HepG2 (cell line): ENCODE data around the gene GBE1. TPM values are rescaled to one million over a fixed set of nuclear protein-coding genes. Genes with fewer than 3 reads are reported as not detected.
"Not testable (repeated sequence)": the region's sequence is repeated elsewhere in the genome, so short reads cannot be mapped to it uniquely, and the experiment has no call there.

Experiments used
- ATAC-seq: fragments of 200-7000 bp; cut with Tn5 transposase; 3 replicates; pipeline ENCODE4 v1.9.1; 2020; ENCODE audit warnings: mild to moderate bottlenecking, moderate library complexity
- BruUV-seq: library from RNA; stranded (reverse); fragments of 400-500 nt; replicated peaks from 2 replicates; lab custom pipeline; 2021; lab: Mats Ljungman, UMichigan
- CTCF ChIA-PET: fragments of 300-600 bp; formaldehyde crosslinking; extraction: SDS; loops from one replicate; lab custom pipeline; 2021; ENCODE audit warnings: low total read pairs, inconsistent platforms, low intra/inter-chr PET ratio; lab: Yijun Ruan, JAX
- POLR2A ChIA-PET: fragments of 350-600 bp; sonication (Branson Sonifier 250); formaldehyde crosslinking; loops from one replicate; lab custom pipeline; 2020; ENCODE audit warnings: antibody characterized with exemption, inconsistent platforms; lab: Yijun Ruan, JAX
- DNase-seq: peaks from one replicate; pipeline ENCODE4 v3.0.0-alpha.2; 2015; ENCODE audit warnings: low spot score
- FAIRE-seq: peaks from 3 replicates; lab custom pipeline; 2011; peaks lifted over from hg19 to GRCh38; lab: Jason Lieb, UNC
- H2AFZ ChIP-seq: one replicate; pipeline ENCODE4 v1.6.1; 2011; ENCODE audit warnings: low read length, inconsistent platforms
- H3K27ac ChIP-seq: fragments of 300-600 bp; 3 replicates; pipeline ENCODE4 v1.8.0; 2011; ENCODE audit warnings: mixed run types, mild to moderate bottlenecking, mixed read lengths, low read length, inconsistent platforms; ENCODE audit not compliant: insufficient read depth; ENCODE audit errors: extremely low read length
- H3K27me3 ChIP-seq, 2 experiments: fragments of 200-600 bp in 1 of 2; 2 replicates in 1 of 2; 3 replicates in 1 of 2; pipeline versions ENCODE4 v1.6.0 to v1.8.0; 2011; ENCODE audit warnings: low read length in 2 of 2, mild to moderate bottlenecking in 2 of 2, moderate library complexity in 2 of 2, inconsistent platforms in 1 of 2; ENCODE audit not compliant: insufficient read depth in 2 of 2, control insufficient read depth in 1 of 2
- H3K36me3 ChIP-seq, 2 experiments: fragments of 200-600 bp in 1 of 2; replicated peaks in 1 of 2; 2 replicates in 1 of 2; 3 replicates in 1 of 2; pipeline versions ENCODE4 v1.5.1 to v1.8.0; 2011; ENCODE audit warnings: low read length in 2 of 2, inconsistent platforms in 1 of 2; ENCODE audit not compliant: insufficient read depth in 2 of 2, control insufficient read depth in 1 of 2
- H3K4me1 ChIP-seq: 2 replicates; pipeline ENCODE4 v1.5.1; 2012; ENCODE audit warnings: low read length, inconsistent platforms; ENCODE audit not compliant: insufficient read depth
- H3K4me2 ChIP-seq: 2 replicates; pipeline ENCODE4 v1.6.0; 2011; ENCODE audit warnings: low read depth, low read length, inconsistent platforms
- H3K4me3 ChIP-seq, 3 experiments: fragments of 200-600 bp in 1 of 3; sonication (generic), shearing (Covaris generic) in 1 of 3; replicated peaks in 1 of 3; 2 replicates each; pipeline ENCODE4 v1.5.1; 2011 to 2016; ENCODE audit warnings: low read length in 3 of 3, inconsistent platforms in 2 of 3, low read depth in 2 of 3, mild to moderate bottlenecking in 2 of 3, control low read depth in 1 of 3, mixed read lengths in 1 of 3; ENCODE audit not compliant: insufficient read depth in 1 of 3
- H3K79me2 ChIP-seq: one replicate; pipeline ENCODE4 v1.6.1; 2011; ENCODE audit warnings: low read length, inconsistent platforms; ENCODE audit not compliant: insufficient read depth
- H3K9ac ChIP-seq: 2 replicates; pipeline ENCODE4 v1.6.0; 2011; ENCODE audit warnings: mild to moderate bottlenecking, low read depth, low read length, inconsistent platforms; ENCODE audit not compliant: insufficient read depth
- H3K9me3 ChIP-seq: 2 replicates; pipeline ENCODE4 v1.5.1; 2012; ENCODE audit warnings: mild to moderate bottlenecking, low read length
- H4K20me1 ChIP-seq: 2 replicates; pipeline ENCODE4 v1.6.0; 2011; ENCODE audit warnings: inconsistent platforms, mild to moderate bottlenecking, low read length, moderate library complexity; ENCODE audit not compliant: insufficient read depth
- CEBPZ ChIP-seq: IDR thresholded peaks from 2 replicates; pipeline ENCODE4 v1.6.1; 2012; ENCODE audit warnings: low read length, improper control_type of control experiment
- ZNF281 ChIP-seq: sonication (generic); formaldehyde crosslinking; IDR thresholded peaks from 2 replicates; pipeline ENCODE4 v1.4.0; 2020; ENCODE audit warnings: missing genetic modification reagents, borderline replicate concordance
- WGBS: methylation state at CpG from one replicate; pipeline ENCODE4 v1.1.6; 2017; ENCODE audit warnings: low lambda C conversion rate; 5-methylcytosine and 5-hydroxymethylcytosine counted together
- in situ Hi-C: cut with HindIII; loops from 2 replicates; pipeline ENCODE4 v1.10.0; 2017; ENCODE audit warnings: low pct_unique_long_range_greater_than_20kb; ENCODE audit not compliant: extremely low pct_ligation_motif_present
- intact Hi-C: fragments of 100-400 bp; cut with micrococcal nuclease; formaldehyde crosslinking; loops from one replicate; pipeline ENCODE4 v1.10.0; 2022; ENCODE audit not compliant: unreplicated experiment
- polyA plus RNA-seq, 8 experiments: library from polyadenylated mRNA; depleted of rRNA in 3 of 8; stranded (reverse) in 7 of 8; unstranded in 1 of 8; fragments of >200 nt; fragmentation: Illumina TruSeq in 4 of 8; extraction: Trizol in 4 of 8; gene quantifications; 2 replicates each; pipeline versions ENCODE4 v1.2.1 to v1.2.3, GENCODE V29; 2011 to 2016; ENCODE audit warnings: low read depth in 4 of 8, missing spikeins in 1 of 8, mixed read lengths in 1 of 8; ENCODE audit not compliant: insufficient read depth in 1 of 8
- total RNA-seq, 5 experiments: library from RNA; depleted of rRNA; stranded (reverse); fragments of >200 nt; fragmentation: Illumina TruSeq; extraction: Trizol; gene quantifications; 2 replicates each; pipeline ENCODE4 v1.2.3, GENCODE V29; 2016; ENCODE audit warnings: low read depth in 1 of 5

GBE1 gene
- total and polyA plus RNA-seq, 2 of the 13 experiments (the other 11 are each of a cell fraction or from before 2014, with no cell fraction given) = 22.9 to 36.1 TPM

- ATAC-seq (no peak), DNase-seq (no peak), FAIRE-seq (no peak)
- H3K4me1 ChIP-seq = peaks cover 11% of the 10 kb centered on the region; the same call in 1 of the 2 replicates
- no peaks in the 10 kb centered on the region for H3K9me3 ChIP-seq
- H4K20me1 ChIP-seq = 0 out of 2 replicates have a peak, but pooled peaks cover 7% of the 10 kb centered on the region
- H3K4me2 ChIP-seq = no peak overlapping the region
- intact Hi-C loops (no loop called here), in situ Hi-C loops (no loop called here)
- H3K79me2 ChIP-seq = peaks cover 11% of the 10 kb centered on the region
- ChIA-PET POLR2A (no interaction called here), CTCF (no interaction called here)
- WGBS = 99% methylated on average over 2 of the region's 2 CpGs
- no peak for TF ChIP-seq CEBPZ
- TF ChIP-seq ZNF281 = 0 out of 2 replicates have a peak, but pooled peaks have one; percentile 15
- no TSS peak for BruUV-seq
- no peak overlapping the region for H3K27ac ChIP-seq
- no peak overlapping the region for H3K9ac ChIP-seq
- no peaks in the 10 kb centered on the region for H3K27me3 ChIP-seq
- no peak overlapping the region for H2AFZ ChIP-seq
- no peak overlapping the region for H3K4me3 ChIP-seq
- H3K36me3 ChIP-seq = peaks cover 2 to 18% of the 10 kb centered on the region in 2 experiments; a peak in 3 of 5 replicates
Measured at GRCh38 chr3:81749265-81749664, 12.2 kb downstream of the GBE1 start.

GRCh38 chr3:81747280-81747679 lies 14.2 kb downstream of the GBE1 start:
- H3K4me2 ChIP-seq, H3K27me3 ChIP-seq, DNase-seq, FAIRE-seq, ATAC-seq, H2AFZ ChIP-seq, H3K4me3 ChIP-seq, intact Hi-C loops, H4K20me1 ChIP-seq, in situ Hi-C loops, H3K27ac ChIP-seq, POLR2A ChIA-PET, H3K9ac ChIP-seq, H3K9me3 ChIP-seq, BruUV-seq, CTCF ChIA-PET: not testable (repeated sequence)
- Histone ChIP-seq H3K36me3 (peaks cover 0 to 18% of the 10 kb centered on the region in 2 experiments; a peak in 2 of 5 replicates), H3K4me1 (peaks cover 16% of the 10 kb centered on the region), H3K79me2 (peaks cover 16% of the 10 kb centered on the region)
- 100% methylated on average over 3 of the region's 4 CpGs for WGBS
